ENCODE measurements around the gene MAT2A.
A peak's percentile ranks its signal among the peaks of the same experiment; 100 is the strongest.
"Not testable (repeated sequence)": the region's sequence is repeated elsewhere in the genome, so short reads cannot be mapped to it uniquely, and the experiment has no call there.

Gene MAT2A

DNA sequence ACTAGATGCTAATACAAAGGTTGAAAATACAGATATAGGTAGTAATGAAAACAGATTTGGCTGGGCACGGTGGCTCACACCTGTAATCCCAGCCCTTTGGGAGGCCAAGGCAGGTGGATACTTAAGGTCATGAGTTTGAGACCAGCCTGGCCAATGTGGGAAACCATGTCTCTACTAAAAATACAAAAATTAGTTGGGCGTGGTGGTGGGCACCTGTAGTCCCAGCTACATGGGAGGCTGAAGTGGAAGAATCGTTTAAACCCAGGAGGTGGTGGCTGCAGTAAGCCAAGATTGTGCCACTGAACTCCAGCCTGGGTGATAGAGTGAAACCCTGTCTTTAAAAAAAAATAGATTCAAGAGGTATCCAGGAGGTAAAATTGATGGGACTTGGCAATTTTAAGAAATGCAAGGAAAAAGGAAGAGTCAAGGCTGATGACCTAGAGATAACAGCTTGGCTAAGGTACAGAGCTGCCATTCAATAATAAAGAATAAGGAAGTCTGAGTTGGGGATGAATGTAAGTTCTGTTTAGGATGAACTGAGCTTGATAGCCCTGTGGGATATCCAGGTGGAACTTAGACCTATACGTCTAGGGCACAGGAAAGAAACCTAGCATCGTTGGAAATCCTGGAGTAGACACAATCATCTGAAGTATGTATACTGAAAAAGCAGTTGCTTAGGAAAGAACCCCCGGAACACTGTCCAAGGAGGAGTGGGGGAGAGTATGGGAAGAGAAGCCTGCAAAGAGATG, 9.1 kb downstream of the MAT2A start:
- DNase-seq, result no peak

DNA sequence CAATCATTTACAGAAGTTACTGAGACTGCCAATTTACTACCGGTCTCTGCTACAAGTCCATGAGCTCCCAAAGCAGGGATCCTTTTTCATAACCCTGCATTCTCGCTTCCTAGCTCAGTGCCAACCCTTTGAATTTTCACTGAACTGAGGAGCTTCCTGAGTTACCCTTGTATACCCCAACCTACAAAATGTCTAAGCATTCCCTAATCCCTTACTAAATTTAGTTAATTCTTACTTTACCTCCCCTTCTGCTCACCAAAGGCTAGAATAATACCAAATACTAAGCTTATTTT, 9.6 kb downstream of the MAT2A start:
- no peak for DNase-seq

DNA sequence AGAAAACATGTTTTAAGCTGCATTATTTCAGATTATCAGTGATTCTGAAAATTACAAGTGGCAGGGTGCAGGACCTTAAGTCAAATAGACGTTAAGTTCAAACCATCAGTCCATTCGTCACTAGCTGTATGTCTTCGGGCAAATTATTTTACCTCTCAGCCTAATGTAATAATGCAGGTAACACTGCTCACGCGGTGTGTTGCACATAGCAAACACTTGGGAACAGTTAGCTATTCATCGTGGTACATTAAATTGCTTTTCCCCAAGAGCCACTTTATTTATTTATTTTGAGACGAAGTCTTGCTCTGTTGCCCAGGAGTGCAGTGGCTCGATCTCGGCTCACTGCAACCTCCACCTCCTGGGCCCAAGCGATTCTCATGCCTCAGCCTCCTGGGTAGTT, 10.1 kb downstream of the MAT2A start:
- DNase-seq, result no peak

DNA sequence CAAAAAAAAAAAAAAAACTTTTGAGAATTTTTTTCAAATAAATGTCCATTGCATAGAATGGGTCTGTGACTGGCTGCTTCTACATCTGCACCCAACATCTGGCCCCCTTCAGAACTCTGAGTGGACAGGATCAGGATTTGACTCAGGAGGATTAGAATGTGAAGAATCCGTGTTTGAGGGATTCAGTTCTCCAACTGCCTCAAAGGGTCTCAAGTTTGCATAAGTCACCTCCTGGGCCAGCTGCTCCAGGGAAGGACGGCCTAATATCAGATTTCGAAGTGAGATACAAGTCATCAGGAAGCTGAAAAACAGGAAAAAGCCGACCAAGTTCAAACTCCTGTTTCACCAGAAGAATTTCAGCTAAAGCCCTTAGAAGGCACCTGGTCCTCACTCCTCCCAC, 10.9 kb downstream of the MAT2A start:
- no peak for DNase-seq

DNA sequence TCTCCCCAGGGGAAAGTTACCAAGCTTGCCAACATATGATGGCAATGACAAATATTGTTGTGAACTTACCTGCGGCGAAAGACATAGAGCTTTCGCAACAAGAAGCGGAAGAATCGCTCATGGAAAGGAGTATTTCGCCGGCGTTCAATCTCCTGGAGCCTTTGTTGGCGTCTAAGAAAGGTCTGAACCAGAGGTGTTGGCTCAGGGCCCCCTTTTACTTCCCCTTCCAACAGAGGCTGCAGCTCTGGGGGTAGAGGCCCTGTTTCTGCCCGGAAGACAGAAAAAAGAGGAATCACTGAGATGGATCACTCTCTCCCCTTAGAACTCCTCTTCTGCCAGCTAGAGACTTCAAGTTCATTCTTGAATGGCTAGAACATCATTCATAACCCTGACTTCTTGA, 11.5 kb downstream of the MAT2A start:
- no peak for DNase-seq

DNA sequence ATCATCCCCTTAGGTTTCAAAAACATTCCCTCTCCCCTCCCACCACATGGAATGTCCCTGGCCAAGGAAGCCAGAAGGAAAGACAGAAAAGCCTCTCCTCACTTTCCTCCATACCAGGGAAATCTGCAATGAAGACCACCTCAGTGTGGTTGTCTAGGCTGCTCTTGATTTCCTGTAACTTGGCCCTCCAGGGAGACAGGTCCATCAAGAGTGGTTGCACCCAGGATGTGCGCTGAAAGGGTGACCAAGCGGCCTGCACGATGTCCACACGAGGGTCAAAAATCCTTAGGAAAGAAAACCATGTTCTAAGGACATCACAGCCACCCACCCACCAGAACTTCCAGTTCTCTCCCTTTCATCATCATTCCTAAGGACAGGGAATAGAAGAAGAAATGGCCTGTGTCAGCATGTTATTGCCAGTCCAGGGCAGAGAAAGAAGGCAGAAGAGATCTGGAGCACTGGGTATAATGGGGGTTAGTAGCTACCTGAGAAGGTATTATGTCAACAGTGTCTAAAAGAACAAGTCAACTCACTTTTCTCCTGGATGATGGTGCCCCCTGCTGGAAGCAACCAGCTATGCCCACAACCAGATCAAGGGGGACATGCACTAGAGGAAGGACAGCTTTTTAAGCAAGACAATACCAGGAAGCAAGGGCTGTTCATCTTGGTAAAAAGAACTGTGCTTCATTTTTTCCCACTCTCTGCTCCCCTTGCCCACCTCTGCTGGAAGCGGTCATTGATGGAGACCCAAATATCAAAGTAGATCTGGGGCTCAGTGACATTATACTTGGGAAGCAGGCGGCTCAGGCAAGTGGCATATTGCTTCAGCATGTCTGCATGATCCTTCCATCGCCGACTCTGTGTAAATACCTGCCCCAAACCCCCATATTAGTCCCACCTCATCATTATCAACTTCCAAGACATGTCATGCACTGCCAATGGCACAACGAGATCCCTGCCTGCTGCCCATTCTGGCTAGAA, 13.0 kb downstream of the MAT2A start:
- DNase-seq, result peak; percentile 46 to 72

DNA sequence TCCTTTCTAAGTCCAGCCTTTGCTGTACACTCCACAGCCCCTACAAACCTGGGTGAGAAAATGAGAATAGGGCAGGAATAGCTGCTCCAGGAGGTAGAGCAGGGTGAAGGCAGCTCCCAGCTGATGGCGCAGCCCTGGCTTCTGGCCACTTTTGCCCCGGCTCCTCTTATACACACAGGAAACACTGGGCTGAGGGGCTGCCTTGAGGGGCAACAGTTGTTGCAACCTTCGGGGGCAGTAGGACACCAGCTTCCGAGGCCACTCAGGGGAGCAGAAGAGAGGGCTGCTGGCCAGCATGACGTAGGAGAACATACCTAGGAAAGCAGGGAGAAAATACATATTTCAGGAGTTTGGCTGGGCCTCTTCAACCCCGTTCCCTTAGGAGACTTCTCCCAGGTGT, 14.2 kb downstream of the MAT2A start:
- no peak for DNase-seq

DNA sequence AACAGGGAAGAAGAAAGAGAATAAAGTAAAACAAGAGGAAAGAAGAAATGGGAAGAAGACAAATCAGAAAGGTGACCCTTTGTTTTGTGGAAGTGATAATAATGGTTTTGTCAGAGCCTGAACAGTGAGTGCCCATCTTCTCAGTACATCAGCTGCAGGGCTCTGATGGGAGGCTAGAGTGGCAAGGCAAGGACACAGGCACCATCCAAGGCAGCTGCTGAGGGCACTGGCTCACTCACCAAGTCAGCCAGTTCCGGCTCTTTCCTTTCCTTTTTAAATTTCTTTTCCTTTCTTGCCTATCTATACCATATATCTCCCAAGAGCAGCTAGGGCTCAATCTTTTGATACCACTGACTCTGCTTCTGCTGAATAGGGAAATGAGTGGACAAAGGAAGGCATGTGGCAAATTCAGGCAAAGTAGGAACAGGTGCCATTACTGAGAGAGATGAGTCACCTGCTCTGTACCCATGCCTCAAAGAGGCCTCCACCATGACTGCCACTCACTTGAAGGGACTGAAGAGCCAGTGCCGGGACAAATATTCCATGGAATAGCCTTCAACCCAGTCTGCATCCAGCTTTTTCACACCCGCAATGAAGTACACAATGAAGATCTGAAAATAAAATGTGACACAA, 16.1 kb downstream of the MAT2A start:
- no peak for DNase-seq

DNA sequence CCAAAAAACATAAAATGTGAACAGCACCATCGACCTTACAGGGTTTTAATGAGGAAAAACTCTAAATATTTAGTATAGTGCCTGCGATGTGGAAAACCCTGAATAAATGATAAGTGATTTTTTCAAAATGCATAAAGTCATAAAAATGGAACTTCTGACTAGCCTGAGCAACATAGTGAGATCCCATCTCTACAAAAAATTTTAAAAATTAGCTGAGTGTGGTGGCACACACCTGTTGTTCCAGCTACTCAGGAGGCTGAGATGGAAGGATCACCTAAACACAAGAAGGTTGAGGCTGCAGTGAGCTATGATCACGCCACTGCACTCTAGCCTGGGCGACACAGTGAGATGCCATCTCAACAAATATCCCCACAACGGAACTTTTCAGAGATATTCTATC, 18.2 kb downstream of the MAT2A start:
- DNase-seq, result no peak

DNA sequence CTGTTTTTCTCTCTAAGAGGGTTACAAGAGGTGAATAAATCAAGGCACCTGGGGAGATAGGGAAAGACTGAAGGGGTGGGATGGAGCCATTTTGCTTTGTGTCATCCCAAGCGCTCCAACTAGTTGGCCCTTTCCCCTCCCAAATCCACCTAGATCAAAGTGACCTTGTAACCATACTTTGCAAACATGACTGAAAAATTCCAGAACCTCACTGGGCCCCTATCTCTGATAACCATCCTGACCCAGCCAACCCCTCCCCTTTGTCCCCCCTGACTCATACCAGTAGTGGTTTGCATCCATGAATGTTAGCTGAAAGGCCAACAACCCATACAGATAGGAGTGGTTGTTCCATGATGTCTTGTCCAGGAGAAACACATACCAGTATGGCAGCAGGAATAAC, 19.2 kb downstream of the MAT2A start:
- DNase-seq, result no peak

DNA sequence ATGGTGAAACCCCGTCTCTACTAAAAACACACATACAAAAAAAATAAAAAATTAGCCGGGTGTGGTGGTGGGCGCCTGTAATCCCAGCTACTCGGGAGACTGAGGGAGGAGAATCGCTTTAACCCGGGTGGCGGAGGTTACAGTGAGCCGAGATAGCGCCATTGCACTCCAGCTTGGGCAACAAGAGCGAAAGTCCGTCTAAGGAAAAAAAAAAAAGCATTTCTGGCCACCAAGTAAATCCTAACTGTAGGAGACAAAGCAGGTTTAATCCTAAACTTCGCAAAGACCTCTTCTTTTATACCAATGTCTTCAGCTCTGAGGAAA, 21.4 kb downstream of the MAT2A start:
- not testable (repeated sequence) for DNase-seq

DNA sequence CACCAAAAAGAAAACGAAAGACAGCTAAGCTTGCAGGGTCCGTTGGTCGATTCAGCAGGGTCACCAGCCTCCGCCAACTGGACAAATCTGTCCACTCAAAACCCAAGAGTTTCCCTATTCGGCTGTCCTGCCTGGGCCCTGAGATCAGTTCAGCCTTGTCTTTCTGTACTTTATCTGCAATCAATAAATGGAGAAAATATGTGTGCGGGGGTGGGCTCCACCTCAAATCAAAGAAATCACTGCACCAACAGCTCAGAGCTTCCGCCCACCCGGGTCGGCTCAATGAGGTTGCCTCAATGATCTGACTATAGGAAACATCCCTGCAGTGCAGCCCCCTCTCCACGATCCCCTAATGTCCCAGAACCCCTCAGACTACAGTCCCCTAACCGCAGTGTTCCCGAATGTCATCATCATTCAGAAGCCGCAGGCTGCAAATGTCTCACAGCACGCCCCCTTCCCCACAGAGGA, 21.9 kb downstream of the MAT2A start:
- no peak for DNase-seq

DNA sequence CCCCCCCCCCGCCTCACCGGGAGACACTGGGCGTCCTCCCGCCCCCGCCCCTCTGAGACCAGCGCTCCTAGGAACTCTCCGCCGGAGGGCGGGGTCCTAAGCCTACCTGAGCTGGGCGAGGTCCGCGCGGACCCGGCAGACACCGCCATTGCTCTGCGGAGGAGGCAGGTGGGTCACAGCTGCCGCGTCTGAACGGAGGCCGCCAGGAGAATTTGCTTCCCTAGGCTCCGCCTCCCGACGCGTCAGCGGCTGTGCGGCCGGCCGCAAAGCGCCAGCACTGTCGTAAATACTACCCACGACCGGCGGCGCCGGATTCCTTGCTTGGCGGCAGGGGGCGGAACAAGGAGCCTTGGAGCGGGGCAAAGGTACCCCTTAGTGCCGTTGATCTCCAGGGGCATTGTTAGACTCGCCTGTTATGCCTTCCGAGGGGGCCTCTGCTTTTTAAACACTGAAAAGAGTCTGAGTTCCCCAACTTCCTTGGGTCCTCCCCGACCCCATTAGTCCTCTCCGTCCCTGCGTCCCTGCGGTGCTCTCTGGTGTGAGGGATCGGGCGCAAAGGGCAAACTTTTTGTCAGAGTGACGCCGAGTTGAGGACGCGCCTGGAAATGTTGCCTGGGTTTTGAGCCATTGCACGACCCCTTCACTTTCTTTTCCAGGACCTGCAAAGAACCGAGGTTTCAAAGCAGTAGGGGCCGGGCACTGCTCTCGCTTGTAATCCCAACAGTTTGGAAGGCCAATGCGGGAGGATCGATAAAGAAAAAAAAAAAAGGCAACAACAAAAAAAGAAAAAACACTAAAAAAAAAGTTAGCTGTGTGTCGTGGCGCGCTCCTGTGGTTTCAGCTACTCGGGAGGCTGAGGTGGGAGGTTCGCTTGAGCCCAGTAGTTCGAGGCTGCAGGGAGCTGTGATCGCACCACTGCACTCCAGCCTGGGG, 22.6 kb downstream of the MAT2A start, which contains the start of gene GGCX:
TSS of gene GGCX (minus strand) at position 214 of the 933 bp plus-strand sequence. CDS start at position 149, 65 bp downstream.
- DNase-seq, result peak; percentile 97

DNA sequence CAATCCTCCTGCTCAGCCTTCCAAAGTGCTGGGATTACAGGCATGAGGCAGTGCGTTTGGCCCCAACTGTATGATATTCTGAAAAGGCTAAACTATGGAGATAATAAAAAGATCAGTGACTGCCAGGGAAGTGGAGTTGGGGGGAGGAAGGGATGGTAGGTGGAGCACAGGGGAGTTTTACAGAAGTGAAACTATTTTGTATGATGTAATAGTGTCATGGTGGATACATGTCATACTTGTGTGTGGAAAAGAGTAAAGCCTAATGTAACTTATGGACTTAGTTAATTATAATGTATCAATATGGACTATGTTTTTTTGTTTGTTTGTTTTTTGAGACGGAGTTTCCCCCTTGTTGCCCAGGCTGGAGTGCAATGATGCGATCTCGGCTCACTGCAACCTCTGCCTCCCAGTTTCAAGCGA, 25.2 kb downstream of the MAT2A start:
- DNase-seq, result no peak

DNA sequence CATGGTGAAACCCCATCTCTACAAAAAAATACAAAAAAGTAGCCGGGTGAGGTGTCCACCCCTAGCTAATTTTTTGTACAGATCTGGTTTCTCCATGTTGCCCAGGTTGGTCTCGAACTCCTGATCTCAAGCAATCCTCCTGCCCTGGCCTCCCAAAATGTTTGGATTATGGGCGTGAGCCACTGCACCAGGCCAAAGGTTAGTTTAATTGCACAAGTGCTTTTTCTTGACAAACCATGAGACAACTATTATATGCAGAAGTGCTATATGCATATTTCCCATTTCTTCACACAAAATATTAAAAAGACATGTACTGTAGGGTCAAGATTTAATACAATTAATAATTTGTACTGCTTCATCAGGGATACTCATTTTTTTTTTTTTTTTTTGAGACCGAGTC, 27.3 kb downstream of the MAT2A start:
- no peak for DNase-seq

DNA sequence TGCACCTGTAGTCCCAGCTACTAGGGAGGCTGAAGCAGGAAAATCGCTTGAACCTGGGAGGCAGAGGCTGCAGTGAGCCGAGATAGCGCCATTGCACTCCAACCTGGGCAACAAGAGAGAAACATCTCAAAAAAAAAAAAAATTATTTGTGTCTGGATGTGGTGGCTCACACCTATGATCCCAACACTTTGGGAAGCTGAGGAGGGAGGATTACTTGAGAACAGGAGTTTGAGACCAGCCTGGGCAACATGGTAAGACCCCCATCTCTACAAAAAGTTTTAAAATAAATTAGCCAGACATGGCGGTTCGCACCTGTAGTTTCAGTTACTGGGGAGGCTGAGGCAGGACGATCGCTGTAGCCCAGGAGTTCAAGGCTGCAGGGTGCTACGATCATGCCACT, 36.8 kb downstream of the MAT2A start:
- DNase-seq, result no peak

DNA sequence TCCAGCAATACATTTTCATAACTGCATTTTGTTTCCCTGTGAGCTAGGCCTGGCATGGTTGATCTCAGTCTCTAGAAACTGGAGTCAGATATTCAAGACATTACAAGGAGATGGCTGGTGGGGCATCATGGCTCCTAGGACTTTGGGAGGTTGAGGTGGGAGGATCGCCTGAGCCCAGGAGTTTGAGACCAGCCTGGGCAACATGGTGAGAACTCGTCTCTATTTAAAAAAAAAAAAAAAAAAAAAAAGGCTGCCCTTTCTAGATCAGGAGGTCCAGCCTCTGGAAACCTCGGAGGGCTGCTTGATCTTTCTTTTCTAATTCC, 38.1 kb downstream of the MAT2A start:
- no peak for DNase-seq

DNA sequence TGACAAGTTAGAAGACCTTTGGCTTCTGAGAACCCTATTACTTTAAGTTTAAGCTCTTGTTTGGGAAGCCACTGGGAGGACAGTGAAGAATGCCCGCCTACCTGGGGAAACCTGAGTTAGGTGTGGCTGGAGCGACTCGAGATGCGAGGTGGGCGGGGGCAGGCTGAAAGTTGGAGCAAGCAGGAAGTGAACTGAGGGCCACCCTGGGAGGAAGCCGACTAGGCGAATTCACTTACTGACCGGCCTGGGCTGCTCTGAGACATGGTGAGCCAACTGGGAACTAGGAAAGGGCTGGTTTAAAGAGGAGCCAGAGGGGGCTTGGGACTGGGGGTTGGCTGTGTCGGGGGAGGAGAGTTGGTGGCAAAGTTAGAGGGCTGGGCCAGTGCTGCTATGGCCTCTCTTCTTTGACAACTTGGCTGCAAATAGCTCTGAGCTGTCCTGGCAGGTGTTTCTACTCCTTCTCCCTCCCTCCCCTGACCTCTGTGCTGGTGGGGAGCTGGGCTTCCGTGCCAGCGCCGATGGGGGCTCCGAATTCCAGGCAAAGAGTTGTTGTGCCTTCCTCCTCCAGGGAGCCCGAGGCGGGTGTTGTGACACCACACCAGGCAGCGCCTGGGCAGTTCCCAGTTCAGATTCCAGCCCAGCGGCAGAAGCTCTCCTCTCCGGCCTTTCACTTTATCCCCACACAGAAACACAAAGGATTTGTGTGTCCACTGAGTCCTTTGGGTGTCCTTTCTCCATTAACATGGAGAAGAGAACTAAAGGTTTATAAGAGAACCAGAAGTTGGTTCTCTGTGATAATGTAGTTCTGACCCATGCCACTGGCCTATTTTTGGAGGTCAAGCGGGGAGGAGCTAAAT, 38.6 kb downstream of the MAT2A start, which contains the start of gene VAMP8:
TSS of gene VAMP8 (plus strand) at position 201 of the 857 bp plus-strand sequence. CDS start at position 262, 61 bp downstream.
- DNase-seq, result no peak

DNA sequence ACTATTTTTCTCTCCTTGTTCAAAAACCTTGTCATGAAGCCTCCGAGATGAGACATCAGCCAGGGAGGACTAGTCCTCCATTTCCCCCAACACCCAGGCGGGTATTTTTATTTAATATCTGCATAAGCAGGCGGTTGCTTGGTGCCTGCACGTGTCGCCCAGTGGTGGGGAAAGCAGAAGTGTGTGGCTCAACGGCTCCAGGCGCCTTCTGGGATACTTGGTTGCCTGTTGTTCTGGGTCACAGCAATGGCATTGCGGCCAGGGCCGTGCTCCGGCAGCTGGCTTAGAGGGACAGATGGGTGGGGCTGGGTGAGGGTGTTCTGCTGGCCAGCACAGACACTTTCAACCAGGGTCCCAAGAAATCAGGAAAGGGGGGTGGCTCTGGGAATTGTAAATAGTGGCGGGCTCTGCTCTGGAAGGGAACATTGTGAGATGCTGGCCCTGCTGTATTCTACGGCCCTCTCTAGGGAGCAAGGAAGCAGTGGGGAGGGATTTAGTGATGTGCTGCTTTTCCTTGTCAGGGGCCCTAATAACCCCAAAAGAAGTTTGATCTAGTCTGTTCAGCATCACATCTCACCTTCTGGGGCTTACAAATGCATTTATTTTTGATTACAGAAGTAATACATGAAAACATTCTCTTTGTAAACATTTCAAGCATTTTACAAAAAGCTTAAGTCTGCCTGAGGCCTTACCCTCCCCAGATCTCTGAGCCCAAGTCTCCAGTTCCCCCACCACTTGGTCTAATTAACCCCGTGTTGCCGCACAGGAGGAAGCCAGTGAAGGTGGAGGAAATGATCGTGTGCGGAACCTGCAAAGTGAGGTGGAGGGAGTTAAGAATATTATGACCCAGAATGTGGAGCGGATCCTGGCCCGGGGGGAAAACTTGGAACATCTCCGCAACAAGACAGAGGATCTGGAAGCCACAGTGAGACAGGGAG, 39.5 kb downstream of the MAT2A start:
- DNase-seq, result no peak

DNA sequence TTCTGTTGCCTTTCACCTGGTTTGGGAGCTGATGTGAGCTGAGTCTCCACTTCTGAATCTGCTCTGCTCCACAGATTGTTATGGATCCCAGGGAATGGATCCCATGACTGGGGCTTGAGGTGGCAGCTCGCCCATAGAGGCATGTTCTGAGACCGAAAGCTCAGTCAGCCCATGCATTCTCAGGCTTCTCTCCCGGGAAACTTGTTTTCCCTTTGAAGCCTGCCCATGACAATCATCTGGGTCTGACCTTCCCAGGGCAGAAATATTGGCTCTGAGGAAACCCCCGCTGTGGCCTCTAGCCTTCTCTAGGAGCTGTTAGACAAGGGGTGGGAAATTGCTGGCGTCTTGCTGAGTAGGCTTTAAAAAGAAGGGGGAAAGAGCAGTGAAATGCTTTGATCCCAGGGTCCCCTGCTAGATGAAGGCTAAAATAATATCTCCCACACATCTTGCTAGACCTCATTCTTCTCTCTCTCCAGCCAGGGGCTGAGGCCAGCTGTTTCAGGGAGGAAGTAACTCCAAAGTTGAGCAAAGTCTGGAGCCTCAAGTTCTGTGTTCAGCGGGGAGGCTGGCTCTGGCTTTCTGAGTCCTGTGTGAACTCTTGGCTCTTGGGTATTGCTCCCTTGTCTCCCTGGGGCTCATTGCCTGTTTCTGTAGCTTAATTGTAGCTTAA, 40.4 kb downstream of the MAT2A start:
- DNase-seq, result no peak
